RWPE2 (cell line): ENCODE data around the gene EXOC3L2.

Experiments used
- ATAC-seq: fragments of 200-7000 bp; cut with Tn5 transposase; 3 replicates; pipeline ENCODE4 v1.9.1; 2021; ENCODE audit warnings: low read depth
- DNase-seq: peaks from one replicate; pipeline ENCODE4 v3.0.0-alpha.2; 2020; ENCODE audit warnings: low spot score
- H3K27ac ChIP-seq: fragments of 450-650 bp; 2 replicates; pipeline ENCODE4 v1.5.1; 2017; ENCODE audit warnings: mild to moderate bottlenecking; ENCODE audit not compliant: poor library complexity, severe bottlenecking
- H3K27me3 ChIP-seq: fragments of 250-450 bp; sonication (Bioruptor Pico); 2 replicates; pipeline ENCODE4 v1.5.1; 2021; ENCODE audit warnings: mild to moderate bottlenecking, moderate library complexity; ENCODE audit not compliant: insufficient read depth, poor library complexity, severe bottlenecking
- H3K36me3 ChIP-seq: fragments of 250-450 bp; sonication (Bioruptor Pico); 2 replicates; pipeline ENCODE4 v1.5.1; 2020; ENCODE audit warnings: low read depth, mild to moderate bottlenecking, moderate library complexity
- H3K4me1 ChIP-seq: fragments of 250-450 bp; sonication (Bioruptor Pico); 2 replicates; pipeline ENCODE4 v1.5.1; 2021; ENCODE audit warnings: mild to moderate bottlenecking, moderate library complexity; ENCODE audit not compliant: insufficient read depth, poor library complexity, severe bottlenecking
- H3K4me3 ChIP-seq: fragments of 250-450 bp; sonication (Bioruptor Pico); 2 replicates; pipeline ENCODE4 v1.5.1; 2021; ENCODE audit warnings: mild to moderate bottlenecking, moderate library complexity; ENCODE audit not compliant: severe bottlenecking
- H3K9me3 ChIP-seq: fragments of 250-450 bp; sonication (Bioruptor Pico); 2 replicates; pipeline ENCODE4 v1.5.1; 2021; ENCODE audit warnings: mild to moderate bottlenecking, moderate library complexity; ENCODE audit not compliant: severe bottlenecking
- TF ChIP-seq, protein P1 (sequence below): fragments of 450-650 bp; IDR thresholded peaks from one replicate; pipeline ENCODE4 v1.5.1; 2017; ENCODE audit warnings: mild to moderate bottlenecking, moderate library complexity; ENCODE audit not compliant: poor library complexity, severe bottlenecking

The EXOC3L2 gene

GRCh38 chr19:45283443-45284033 is 38.3 kb upstream of the EXOC3L2 start:
- no peak for ATAC-seq
- H3K36me3 ChIP-seq = peaks cover 34% of the 10 kb centered on the region
- H3K4me1 ChIP-seq = no peaks in the 10 kb centered on the region
- no peak overlapping the region for H3K27ac ChIP-seq
- TF ChIP-seq, protein P1, sequence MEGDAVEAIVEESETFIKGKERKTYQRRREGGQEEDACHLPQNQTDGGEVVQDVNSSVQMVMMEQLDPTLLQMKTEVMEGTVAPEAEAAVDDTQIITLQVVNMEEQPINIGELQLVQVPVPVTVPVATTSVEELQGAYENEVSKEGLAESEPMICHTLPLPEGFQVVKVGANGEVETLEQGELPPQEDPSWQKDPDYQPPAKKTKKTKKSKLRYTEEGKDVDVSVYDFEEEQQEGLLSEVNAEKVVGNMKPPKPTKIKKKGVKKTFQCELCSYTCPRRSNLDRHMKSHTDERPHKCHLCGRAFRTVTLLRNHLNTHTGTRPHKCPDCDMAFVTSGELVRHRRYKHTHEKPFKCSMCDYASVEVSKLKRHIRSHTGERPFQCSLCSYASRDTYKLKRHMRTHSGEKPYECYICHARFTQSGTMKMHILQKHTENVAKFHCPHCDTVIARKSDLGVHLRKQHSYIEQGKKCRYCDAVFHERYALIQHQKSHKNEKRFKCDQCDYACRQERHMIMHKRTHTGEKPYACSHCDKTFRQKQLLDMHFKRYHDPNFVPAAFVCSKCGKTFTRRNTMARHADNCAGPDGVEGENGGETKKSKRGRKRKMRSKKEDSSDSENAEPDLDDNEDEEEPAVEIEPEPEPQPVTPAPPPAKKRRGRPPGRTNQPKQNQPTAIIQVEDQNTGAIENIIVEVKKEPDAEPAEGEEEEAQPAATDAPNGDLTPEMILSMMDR = no peak
- no peaks in the 10 kb centered on the region for H3K27me3 ChIP-seq
- no peak for DNase-seq
- no peak overlapping the region for H3K4me3 ChIP-seq
- no peaks in the 10 kb centered on the region for H3K9me3 ChIP-seq

DNA sequence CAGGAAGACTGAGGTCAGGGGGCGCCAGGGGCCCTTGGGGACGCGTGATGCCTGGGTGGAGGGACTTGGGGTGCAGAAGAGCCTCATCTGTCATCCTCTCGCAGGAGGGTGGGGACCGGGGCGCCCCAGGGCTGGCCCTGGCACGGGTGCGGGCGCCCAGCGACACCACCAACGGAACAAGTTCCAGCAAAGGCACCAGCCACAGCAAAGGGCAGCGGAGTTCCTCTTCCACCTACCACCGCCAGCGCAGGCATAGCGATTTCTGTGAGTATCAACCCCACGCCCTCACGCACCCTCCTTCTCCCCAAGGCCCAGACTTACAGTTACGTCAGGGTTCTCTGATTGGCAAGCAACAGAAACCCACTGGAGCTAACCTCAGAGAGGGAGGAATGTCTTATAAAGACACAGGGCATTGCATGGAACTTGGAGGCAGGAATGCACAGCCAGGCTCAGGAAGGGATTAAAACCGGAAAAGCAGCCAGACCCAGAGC is 35.3 kb upstream of the EXOC3L2 start:
- DNase-seq (no peak), ATAC-seq (no peak)
- Histone ChIP-seq H3K27me3 (no peaks in the 10 kb centered on the region), H3K4me3 (no peak overlapping the region), H3K36me3 (peaks cover 42% of the 10 kb centered on the region), H3K27ac (no peak overlapping the region), H3K9me3 (no peaks in the 10 kb centered on the region), H3K4me1 (no peaks in the 10 kb centered on the region)
- TF ChIP-seq, protein P1 = no peak

DNA sequence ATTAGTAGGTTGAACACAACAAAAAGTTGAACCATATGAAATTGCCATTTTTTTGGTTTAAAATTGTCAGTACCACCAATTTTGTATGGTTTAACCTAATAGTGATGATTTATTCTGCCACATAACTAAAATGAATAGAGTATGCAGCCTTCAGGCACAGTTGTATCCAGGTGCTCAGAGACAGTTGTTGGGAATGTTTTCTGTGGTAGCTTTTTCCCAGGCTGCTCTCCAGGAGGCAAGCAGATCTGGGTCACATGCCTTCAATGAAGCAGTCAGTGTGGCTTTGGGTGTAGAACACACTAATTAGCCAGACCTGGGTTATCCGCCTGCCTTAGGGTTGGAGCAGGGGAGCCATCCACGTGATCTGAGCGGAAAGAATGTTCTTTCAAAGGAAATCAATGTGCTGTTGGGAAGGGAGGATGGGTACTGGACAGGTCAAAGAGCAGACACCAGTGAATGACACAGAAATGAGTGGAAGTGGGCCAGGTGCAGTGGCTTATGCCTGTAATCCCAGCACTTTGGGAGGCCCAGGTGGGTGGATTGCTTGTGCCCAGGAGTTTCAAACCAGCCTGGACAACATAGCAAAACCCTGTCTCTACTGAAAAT is 34.5 kb upstream of the EXOC3L2 start:
- TF ChIP-seq, protein P1 = no peak
- DNase-seq (no peak), ATAC-seq (no peak)
- Histone ChIP-seq H3K4me1 (no peaks in the 10 kb centered on the region), H3K27ac (no peak overlapping the region), H3K4me3 (no peak overlapping the region), H3K36me3 (peaks cover 50% of the 10 kb centered on the region), H3K27me3 (no peaks in the 10 kb centered on the region), H3K9me3 (no peaks in the 10 kb centered on the region)

- DNase-seq = no peak
Observed at GRCh38 chr19:45278087-45278486, 32.9 kb upstream of the EXOC3L2 start.

More at GRCh38 chr19:45278087-45278486, 32.9 kb upstream of the EXOC3L2 start:
- TF ChIP-seq, protein P1 = no peak
- H3K27me3 ChIP-seq = no peaks in the 10 kb centered on the region
- no peaks in the 10 kb centered on the region for H3K9me3 ChIP-seq
- H3K36me3 ChIP-seq = peaks cover 51% of the 10 kb centered on the region
- H3K27ac ChIP-seq = no peak overlapping the region
- H3K4me1 ChIP-seq = no peaks in the 10 kb centered on the region
- ATAC-seq = no peak
- no peak overlapping the region for H3K4me3 ChIP-seq
